Measurements from ENCODE around the gene FGFBP1.
A peak's percentile ranks its signal among the peaks of the same experiment; 100 is the strongest.

Gene FGFBP1

DNA sequence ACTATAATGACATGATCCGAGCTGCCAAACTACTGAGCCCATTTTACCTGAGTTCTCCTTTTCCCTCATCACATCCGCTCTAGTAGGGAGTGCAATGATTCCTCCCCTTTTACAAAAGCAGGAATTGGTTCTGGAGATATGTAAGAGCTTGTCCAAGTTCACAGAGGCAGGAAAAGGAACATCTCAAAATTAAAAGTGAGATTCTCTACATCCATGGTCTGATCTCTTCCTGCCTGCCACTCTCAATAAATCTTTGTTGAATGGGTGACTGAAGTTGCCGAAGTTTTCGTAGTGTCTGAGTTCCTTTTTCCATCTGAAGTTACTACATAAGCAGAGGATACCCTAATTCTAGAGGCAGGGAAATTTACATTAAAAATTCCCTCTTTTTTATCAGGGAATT lies at the start of gene FGFBP1:
TSS of gene FGFBP1 (minus strand) at position 101 of the 400 bp plus-strand sequence. CDS start 2,108 bp downstream, outside the sequence.
- DNase-seq: no peak

DNA sequence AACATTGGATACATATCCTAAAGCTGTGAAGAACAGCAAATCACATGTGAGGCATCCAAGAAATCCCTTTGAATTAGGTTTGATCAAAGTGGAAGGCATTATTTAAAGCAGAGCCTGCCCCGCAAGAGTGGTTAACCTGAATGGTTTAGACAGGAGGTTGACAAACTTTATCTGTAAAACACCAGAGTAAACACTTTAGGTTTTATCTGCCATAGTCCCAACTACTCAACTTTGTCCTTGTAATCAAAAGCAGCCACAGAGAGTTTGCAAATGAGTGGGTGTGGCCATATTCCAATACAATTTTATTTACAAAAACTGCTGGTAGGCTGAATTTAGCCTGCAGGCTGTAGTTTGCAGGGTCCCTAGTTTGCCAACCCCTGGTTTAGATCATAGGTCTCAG lies 49.7 kb upstream of the FGFBP1 start:
- no peak for DNase-seq

DNA sequence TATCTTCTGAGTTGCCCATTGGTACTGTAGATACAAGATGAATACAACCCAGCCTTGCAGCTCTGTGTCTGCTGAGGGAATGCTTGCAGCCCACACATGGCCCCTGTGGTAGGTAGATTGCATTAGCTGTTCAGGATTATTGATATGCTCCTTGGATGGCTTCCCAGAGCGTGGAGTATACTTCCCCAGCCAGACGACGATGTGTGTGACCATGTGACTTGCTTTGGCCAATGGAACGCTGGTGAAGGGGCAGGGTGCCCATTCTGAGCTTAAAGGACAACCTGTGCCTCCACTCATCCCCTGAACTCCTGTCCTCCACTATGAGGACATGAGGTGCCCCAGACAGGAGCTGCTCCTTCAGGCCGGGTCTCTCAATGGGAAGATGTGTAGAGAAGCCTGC lies 48.4 kb upstream of the FGFBP1 start:
- no peak for DNase-seq

- DNase-seq: no peak
Observed at GRCh38 chr4:15983610-15984009, 45.1 kb upstream of the FGFBP1 start.

- no peak for DNase-seq
Observed at GRCh38 chr4:15982842-15983524, 44.4 kb upstream of the FGFBP1 start.

DNA sequence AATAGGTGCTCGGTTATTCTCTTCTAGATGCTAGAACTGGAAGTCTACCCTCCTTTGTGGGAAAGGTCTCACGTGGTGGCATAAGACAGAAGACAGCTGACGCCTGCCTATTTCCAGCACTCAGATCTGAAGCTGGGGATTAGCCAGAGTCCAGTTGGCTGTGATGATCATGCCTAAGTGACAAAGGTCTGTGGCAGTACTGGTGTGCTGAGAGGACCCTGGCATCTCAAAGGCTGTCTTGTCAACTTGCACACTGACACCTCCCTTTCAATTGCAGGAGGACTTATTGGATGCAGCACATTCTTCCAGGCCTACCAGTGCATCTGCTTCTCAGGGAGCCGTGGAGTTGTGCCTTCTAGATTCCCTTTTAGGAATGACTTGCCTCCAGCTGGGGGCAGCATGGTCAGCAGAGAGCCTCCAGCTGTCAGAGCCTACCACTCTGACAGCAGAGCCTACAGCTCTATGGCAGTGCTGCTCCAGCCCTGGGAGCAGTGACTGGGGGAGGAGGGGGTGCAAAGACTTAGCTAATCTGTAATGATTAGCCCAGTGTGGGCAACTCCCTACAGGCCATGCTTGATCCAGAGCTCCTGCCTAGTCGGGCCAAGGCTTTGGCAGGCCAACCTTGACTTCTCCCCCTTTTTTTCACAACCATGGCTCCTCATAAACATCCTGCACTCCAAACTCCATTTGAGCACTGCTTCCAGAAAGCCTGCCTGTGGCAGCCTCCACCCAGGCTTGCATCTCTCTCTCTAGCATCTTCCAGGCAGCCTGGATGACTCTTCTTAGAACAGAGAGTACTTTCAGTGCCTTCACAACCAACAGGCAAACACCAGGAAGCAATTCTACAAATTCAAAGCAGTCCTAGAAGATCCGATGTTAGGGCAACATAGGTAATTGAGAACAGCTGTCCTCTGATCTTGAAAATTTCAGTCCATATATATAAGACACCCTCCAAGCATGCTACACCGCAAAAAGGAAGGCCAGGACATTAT lies 38.2 kb upstream of the FGFBP1 start:
- no peak for DNase-seq

DNA sequence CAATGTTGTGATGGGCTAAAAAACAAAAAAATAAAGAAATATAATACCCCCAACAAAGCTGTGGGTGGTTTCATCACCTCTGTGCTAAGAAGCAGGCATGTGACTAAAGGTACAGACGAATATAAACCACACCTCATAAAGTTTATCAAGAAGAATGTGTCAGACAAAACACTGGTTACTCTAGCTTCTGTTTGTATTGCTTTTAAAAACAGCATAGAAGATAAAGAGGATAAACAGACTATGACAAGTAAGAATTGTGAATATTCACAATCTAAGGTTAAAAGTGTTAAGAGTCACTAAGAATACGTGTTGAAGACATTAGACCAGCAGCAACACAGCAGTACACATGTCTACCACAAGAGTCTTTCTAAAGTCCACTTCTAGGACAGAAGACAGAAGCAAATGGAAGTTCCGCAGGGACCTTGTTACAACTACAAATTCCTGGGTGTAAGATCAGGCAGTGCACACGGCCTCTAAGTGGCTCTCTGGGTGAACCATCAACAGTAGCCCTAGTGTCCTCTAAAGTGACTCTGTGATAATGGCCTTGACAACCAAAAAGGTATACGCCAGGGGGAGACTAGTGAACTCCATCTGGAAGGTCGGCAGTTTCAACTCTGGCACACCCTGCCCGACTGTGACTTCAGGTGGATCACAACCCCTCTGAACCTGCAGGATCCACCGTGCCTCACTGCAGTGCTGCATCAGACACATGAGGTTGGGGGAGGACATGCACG lies 32.7 kb upstream of the FGFBP1 start:
- no peak for DNase-seq

- DNase-seq: no peak
Observed at GRCh38 chr4:15968551-15969300, 30.2 kb upstream of the FGFBP1 start.

DNA sequence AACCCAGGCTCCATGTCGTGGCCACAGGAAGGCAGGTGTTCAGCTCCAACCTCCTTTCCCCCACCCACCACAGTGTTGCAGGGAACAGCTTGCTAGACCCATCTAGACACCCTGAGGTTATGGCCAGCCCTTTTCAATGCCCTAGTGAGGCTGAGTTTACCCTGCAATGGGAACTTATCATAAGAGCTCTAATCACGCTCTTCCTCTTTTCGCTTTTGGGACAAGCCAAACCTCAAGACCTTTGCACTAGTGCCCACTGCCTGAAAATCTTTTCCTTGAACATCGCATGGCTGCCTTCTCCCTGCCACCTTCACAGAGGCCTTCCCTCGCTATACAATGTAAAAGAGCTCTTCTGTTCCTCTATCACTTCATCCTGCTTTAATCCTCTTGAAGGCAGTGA lies 26.8 kb upstream of the FGFBP1 start:
- DNase-seq: no peak

DNA sequence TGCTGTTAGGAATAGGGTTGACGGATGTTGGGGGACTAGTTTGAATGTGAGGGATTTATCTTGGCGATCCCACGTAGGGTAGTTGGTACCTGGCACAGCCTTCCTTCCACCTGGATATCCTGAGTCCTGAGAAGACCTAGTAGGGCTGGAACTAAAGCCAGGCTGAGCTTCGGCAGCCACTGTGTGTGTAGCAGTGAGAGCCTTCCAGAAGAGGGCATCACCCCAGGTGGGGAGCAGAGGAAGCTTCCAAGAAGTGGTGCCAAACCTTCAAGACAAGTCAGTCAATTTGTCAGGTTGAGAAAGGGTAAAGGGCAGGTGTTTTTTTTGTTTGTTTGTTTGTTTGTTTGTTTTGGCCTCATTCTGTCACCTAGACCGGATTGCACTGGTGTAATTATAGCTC lies 25.6 kb upstream of the FGFBP1 start:
- no peak for DNase-seq

DNA sequence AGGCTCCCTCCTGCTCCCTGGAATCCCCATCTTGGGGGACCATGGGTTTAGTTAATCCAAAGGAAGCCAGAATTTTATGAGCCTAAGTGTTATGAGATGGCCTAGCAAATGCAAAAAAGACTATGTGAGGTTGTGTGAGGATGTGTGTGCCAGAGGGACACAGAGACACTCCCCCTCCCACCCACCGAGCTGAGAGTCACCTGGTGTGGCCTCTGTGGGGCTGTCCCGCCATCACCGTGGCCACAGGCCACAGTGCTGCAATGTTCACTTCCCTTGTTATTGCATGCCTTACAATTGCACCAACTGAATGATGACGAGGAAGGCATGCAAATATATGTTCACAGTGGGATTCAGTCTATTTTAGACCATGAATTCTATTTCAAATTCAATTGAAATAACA lies 25.0 kb upstream of the FGFBP1 start:
- DNase-seq: peak; percentile 37

- peak; percentile 35 for DNase-seq
Observed at GRCh38 chr4:15963001-15963451, 24.5 kb upstream of the FGFBP1 start, which contains the start of gene FGFBP2. Gene FGFBP2, minus strand, starts transcription at chr4:15963175. Its CDS starts 46 bp downstream, at chr4:15963129.

- no peak for DNase-seq
Observed at GRCh38 chr4:15961781-15962510, 23.4 kb upstream of the FGFBP1 start.

DNA sequence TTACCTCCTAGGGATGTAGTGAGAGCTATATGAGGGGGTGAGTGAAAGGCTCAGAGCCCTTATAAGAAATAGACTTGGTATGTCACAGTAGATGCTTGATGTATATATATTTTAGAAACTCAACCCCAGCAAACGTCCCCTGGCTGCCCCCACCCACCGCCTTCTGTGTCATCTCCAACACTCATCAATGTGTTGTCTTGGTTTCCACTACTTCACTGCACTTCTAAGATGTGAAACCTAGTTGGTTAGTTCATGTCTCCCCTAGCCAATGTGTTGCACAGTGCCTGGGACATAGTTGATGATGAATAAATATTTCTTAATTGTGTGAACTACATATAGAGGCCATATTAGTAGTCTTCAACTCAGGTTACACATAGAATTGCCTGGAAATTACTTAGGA lies 20.0 kb upstream of the FGFBP1 start:
- DNase-seq: no peak

DNA sequence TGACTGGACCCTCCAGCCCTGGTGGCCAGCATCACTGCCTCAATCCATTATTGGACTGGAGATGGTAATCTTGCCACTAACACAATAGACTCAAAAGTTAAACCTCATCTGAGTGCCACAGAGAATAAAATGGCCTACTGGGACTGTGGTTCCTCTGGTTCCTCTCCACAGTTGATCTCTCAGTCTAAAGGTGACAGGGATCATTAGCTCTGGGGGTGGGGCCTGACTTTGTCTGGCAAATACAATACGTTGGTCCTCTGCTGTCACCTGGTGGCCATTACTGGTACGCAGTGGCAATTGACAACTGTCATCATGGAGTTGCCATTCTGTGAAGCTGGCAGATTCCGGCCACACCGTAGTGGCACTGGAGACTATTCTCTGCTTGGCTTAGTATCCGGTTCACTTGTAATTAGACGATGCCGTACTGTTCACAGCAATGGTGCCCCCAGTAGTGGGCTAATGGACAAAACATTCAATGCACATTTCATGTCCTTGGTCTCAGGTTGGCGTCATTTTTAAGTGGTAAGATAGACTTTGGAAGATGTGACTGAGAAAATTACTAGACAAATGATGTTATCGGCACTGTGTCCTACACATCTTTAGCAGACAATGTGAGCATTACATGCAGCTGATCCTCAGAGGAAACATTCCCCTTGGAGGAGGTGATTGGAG lies 17.8 kb upstream of the FGFBP1 start:
- DNase-seq: peak; percentile 88

DNA sequence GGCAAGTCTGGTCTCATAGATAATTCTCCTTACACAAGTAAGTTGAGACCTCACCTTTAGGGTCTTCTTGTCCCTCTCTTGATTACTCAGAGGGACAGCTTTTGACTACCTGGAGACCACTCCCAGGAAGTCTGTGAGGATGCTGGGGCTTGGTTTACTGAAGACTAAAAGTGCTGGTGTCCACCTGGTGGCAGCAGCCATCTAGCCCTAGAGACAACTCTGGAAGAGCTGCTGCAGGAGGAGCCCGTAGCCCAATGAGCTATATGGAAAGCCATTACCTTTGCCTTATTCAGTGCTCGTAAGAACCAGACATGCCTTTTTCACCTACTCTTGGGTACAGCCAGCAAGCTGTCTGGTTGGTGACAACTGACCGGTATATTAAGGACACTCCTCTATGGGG lies 17.1 kb upstream of the FGFBP1 start:
- no peak for DNase-seq

DNA sequence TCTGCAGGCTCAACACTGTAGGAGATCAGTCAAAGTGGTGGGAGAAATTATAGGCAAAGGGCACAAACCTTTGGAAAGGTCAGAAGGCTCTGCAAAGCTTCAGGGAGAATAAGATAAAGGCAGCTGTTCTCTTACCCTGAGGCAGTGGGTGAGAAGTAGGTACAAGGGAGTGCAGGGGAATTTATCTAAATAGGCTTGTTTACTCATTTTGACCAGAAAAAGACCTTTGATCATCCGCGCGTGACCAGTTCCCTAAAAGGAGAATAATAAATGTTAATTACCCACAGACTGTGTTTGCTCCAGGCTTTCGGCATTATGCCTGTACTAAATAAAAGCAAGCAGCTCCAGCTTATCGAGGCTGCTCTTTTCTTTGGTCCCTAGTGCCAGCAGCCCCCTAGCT lies 15.1 kb upstream of the FGFBP1 start:
- no peak for DNase-seq

DNA sequence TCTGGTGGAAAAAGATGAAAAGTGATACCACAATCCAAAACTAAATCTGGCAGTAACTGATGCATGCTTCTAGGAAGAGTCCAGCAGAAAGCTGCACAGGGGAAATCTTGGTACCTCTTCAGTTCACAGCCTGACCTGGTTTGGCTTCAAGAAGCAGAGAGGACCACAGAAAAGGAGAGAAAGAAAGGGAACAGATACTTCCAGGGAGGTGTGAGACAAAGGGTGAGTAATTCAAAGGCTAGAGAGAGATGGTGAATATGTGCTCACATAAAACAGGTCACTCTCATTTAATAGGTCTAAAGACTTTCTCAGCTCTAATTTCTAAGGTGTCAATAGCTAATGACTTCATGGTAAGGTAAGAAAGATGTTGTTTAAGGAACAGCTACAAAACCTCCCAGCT lies 13.2 kb upstream of the FGFBP1 start:
- no peak for DNase-seq

- no peak for DNase-seq
Observed at GRCh38 chr4:15948826-15949225, 10.3 kb upstream of the FGFBP1 start.

DNA sequence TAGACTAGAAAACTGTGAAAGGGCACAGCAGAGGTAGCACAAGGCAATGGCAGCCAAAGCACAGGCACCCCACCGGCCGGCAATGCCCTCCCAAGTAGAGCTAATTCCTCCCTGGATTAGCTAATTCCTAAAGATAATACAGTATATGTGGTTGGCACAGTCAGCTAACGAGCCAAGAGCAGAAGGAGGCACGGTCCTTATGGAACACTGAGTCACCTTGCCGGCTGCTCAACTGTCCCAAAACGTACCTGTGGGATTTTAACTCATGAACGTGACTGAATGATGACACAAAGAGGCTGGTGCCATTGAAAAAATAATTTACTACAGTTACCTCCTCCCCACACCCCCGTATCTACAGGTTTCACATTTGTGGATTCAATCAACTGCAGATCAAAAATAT lies 9.1 kb upstream of the FGFBP1 start:
- DNase-seq: no peak

DNA sequence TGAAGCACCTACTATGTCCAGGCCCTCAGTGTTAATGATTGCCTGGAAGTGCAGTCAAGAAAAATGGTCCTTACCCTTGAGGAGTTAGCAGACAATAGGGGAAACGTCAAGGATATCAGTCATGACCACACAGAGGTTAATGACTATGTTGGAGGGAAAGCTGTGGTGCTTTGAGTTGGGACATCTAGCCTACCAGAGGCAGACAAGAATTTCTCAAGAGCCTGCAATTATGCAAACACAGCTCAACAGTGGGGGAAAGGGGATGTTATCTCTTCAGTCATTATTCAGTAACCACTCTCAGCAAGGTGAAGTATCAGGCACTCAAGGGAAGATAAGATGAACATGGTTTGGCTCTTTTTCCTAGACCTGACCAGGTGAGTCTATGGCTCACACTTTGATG lies 7.0 kb upstream of the FGFBP1 start:
- DNase-seq: peak; percentile 14

Measured in suppressor macrophage treated with lipopolysaccharide for 4 hours (primary cell).